ENCODE results near the gene CH25H. TPM values are rescaled to one million over a fixed set of nuclear protein-coding genes. Genes with fewer than 3 reads are reported as not detected.
"Not testable (repeated sequence)": the region's sequence is repeated elsewhere in the genome, so short reads cannot be mapped to it uniquely, and the experiment has no call there.

CH25H gene, protein sequence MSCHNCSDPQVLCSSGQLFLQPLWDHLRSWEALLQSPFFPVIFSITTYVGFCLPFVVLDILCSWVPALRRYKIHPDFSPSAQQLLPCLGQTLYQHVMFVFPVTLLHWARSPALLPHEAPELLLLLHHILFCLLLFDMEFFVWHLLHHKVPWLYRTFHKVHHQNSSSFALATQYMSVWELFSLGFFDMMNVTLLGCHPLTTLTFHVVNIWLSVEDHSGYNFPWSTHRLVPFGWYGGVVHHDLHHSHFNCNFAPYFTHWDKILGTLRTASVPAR
- total RNA-seq (1 to 10 TPM in 3 of 9 donors, under 1 TPM in 6; 0.28 to 3.5 (median 0.42) TPM), polyA plus RNA-seq (under 1 TPM; 0.24 to 0.27 TPM)
- long read RNA-seq, donor 1, result 0 reads
- long read RNA-seq, donor 2, partial matches to known transcripts, result 0 of 1 reads
- long read RNA-seq, donor 2, other reads (novel, unspliced or antisense), result 0 of 1 reads
- long read RNA-seq, donor 3, result 0 reads

DNA sequence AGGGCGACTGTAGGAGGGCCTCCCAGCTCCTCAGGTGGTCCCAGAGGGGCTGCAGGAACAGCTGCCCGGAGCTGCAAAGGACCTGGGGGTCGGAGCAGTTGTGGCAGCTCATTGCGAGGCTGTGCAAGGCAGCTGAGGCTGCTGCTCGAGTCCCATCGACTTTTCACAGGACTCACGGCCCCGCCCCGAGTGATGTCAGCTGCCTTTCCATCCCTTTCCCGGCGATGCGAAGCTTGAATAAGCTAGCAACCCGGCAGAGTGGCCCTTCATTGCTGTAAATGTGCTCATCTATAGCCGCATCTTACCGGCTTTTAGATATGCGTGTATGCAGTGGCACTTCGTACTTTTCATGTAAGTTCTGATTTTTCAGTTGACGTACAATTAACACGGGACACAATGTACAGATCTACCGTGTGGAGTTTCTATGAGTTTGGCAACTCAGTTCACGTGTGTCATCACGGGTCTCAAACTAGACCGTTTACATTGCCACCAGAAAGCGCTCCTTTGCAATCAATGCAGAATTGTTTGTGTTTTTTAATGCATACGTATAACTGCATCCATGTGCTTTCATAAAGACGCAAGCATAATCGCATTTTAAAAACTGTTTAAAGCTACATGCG is at the start of gene CH25H:
Gene CH25H, minus strand, starts transcription at position 137 of the 620 bp plus-strand sequence. Its CDS starts 25 bp downstream, at position 112.
- Histone ChIP-seq H3K36me3 (no peaks in the 10 kb centered on the region), H3K4me1 (peaks cover 0 to 25% (median 11%) of the 10 kb centered on the region in 12 donors), H3K9me3 (no peaks in the 10 kb centered on the region), H3K27ac (peak within 1 kb of the TSS; percentile 75 to 92 (median 84)), H3K4me3 (peak within 1 kb of the TSS; percentile 25 to 68 (median 57)), H3K27me3 (peaks cover 0 to 36% (median 0%) of the 10 kb centered on the region in 9 donors)
- WGBS, 4 donors, result 1 to 3% (median 1%) methylated on average over 18 to 28 of the region's 28 CpGs
- peak; percentile 79 to 86 (median 84) for DNase-seq
- ATAC-seq, result peak; percentile 70 to 93 (median 89)
- TF ChIP-seq, protein P1, sequence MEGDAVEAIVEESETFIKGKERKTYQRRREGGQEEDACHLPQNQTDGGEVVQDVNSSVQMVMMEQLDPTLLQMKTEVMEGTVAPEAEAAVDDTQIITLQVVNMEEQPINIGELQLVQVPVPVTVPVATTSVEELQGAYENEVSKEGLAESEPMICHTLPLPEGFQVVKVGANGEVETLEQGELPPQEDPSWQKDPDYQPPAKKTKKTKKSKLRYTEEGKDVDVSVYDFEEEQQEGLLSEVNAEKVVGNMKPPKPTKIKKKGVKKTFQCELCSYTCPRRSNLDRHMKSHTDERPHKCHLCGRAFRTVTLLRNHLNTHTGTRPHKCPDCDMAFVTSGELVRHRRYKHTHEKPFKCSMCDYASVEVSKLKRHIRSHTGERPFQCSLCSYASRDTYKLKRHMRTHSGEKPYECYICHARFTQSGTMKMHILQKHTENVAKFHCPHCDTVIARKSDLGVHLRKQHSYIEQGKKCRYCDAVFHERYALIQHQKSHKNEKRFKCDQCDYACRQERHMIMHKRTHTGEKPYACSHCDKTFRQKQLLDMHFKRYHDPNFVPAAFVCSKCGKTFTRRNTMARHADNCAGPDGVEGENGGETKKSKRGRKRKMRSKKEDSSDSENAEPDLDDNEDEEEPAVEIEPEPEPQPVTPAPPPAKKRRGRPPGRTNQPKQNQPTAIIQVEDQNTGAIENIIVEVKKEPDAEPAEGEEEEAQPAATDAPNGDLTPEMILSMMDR (IDR thresholded peaks at IDR 0.05), result no peak
- peak in 1 of 2 donors; percentile 36 for TF ChIP-seq POLR2A (IDR thresholded peaks at IDR 0.05)
- intact Hi-C loops (cut with DNase I), result loop anchor here in 4 of 10 donors (5.0 to 10.0 kb wide), 4 partner anchors 92 to 125 kb away; no protein-coding TSS in a partner anchor

DNA sequence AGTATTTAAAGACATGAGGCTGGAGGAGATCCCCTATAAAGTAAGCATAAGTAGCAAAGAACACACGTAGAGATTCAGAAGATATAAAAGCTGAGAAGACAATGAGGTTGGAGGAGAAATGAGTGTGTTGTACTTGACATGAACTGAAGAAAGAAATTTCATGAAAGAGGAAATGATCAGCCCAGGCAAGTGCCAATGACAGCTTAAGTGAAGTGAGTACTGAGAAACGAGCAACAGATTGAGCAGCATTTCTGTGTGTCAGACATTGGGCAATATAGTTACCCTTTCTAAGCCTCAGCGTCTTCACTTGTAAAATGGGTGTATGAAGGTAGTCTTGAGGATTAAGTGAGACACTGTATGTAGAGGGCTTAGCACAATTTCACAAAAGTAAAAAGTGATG is 49.2 kb upstream of the CH25H start:
- no peaks in the 10 kb centered on the region for H3K9me3 ChIP-seq
- peaks cover 0 to 20% (median 5%) of the 10 kb centered on the region in 12 donors for H3K4me1 ChIP-seq
- H3K27ac ChIP-seq, result peak overlapping the region in 1 of 12 donors; percentile 79
- ATAC-seq (no peak), DNase-seq (no peak)
- no peaks in the 10 kb centered on the region for H3K36me3 ChIP-seq
- no peak overlapping the region for H3K4me3 ChIP-seq
- intact Hi-C loops (cut with DNase I), result loop anchor here in 3 of 10 donors (5.0 to 10.0 kb wide), 3 partner anchors 131 to 306 kb away; partner anchors contain the start of gene IFIT5 (in 1 of the 3)
- 79 to 87% (median 82%) methylated on average over 3 of the region's 3 CpGs for WGBS, 4 donors
- H3K27me3 ChIP-seq, result no peaks in the 10 kb centered on the region
- TF ChIP-seq, protein P1 (IDR thresholded peaks at IDR 0.05), result no peak
- no peak for TF ChIP-seq POLR2A (IDR thresholded peaks at IDR 0.05)

DNA sequence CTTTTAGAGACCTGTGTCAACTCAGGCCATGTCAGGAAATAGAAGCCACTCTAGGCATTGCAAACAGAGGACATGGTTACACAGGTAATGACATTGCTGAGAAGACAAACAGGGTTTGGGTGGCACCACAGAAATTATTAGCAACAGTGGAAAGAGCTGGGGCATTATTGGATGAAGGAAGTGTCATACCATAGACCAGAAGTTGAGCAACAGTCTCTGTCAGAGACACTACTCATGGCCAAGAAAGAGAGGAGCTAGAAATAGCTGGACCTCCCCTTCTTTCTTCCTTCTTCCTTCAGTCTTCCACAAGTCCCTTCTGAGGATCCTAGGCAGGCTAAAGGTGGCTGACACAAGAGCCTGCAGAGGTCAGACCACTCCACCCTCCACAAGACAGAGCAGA is 48.7 kb upstream of the CH25H start:
- ATAC-seq (no peak), DNase-seq (no peak)
- no peak for TF ChIP-seq POLR2A (IDR thresholded peaks at IDR 0.05)
- TF ChIP-seq, protein P1 (IDR thresholded peaks at IDR 0.05), result no peak
- intact Hi-C loops (cut with DNase I), result loop anchor here in 3 of 10 donors (5.0 to 10.0 kb wide), 3 partner anchors 132 to 307 kb away; partner anchors contain the start of gene IFIT5 (in 1 of the 3)
- Histone ChIP-seq H3K4me1 (peaks cover 0 to 23% (median 6%) of the 10 kb centered on the region in 12 donors), H3K27ac (peak overlapping the region in 1 of 12 donors; percentile 79), H3K9me3 (no peaks in the 10 kb centered on the region), H3K4me3 (no peak overlapping the region), H3K36me3 (no peaks in the 10 kb centered on the region), H3K27me3 (no peaks in the 10 kb centered on the region)

DNA sequence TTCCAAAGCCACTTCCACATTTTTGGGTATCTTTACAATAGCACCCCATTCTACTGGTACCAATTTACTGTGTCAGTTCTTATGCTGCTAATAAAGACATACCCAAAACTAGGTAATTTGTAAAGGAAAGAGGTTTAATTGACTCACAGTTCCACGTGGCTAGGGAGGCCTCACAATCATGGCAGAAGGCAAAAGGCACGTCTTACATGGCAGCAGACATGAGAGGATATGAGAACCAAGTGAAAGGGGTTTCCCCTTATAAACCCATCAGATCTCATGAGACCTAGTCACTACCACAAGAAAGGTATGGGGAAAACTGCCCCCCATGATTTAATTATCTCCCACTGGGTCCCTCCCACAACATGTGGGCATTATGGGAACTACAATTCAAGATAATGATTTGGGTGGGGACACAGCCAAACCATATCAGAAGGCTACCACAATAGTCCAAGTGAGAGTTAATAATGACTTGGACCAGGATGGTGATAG is 48.0 kb upstream of the CH25H start:
- WGBS, 4 donors, result 86 to 90% (median 87%) methylated on average over 2 of the region's 2 CpGs
- ATAC-seq, H3K27me3 ChIP-seq, H3K27ac ChIP-seq, DNase-seq, H3K9me3 ChIP-seq, H3K36me3 ChIP-seq, H3K4me3 ChIP-seq: not testable (repeated sequence)
- intact Hi-C loops (cut with DNase I), result loop anchor here in 3 of 10 donors (5.0 to 10.0 kb wide), 3 partner anchors 132 to 307 kb away; partner anchors contain the start of gene IFIT5 (in 1 of the 3)
- H3K4me1 ChIP-seq, result peaks cover 0 to 26% (median 7%) of the 10 kb centered on the region in 12 donors

All from heart left ventricle (tissue), 16 donors.